Transverse colon (tissue), 4 donors: ENCODE data around the gene WDR64. TPM values are rescaled to one million over a fixed set of nuclear protein-coding genes. Genes with fewer than 3 reads are reported as not detected.

ENCODE experiments used
- DNase-seq: peaks from one replicate; pipeline ENCODE4 v3.0.0-alpha.2; 2019
- H3K27ac ChIP-seq, 4 donors: fragments of 200-600 bp; sonication (generic); 2 replicates each; pipeline ENCODE4 v1.5.1; 2016 to 2018; ENCODE audit warnings: inconsistent platforms in 4 of 4
- H3K27me3 ChIP-seq: fragments of 200-600 bp; sonication (generic); 2 replicates; pipeline ENCODE4 v1.5.1; 2017; ENCODE audit warnings: inconsistent platforms
- H3K36me3 ChIP-seq, 4 donors: fragments of 200-600 bp; sonication (generic); 2 replicates each; pipeline ENCODE4 v1.5.1; 2017 to 2019; ENCODE audit warnings: inconsistent platforms in 4 of 4
- H3K4me1 ChIP-seq, 4 donors: fragments of 200-600 bp; sonication (generic); 2 replicates each; pipeline ENCODE4 v1.5.1; 2017 to 2020; ENCODE audit warnings: inconsistent platforms in 4 of 4
- H3K4me3 ChIP-seq, 4 donors: fragments of 200-600 bp; sonication (generic); 1 replicate in 1 of 4; 2 replicates in 3 of 4; pipeline versions ENCODE4 v1.5.1 to v1.6.1; 2017 to 2019; ENCODE audit warnings: inconsistent platforms in 4 of 4
- H3K9me3 ChIP-seq, 2 donors: fragments of 200-600 bp; sonication (generic); 2 replicates each; pipeline ENCODE4 v1.5.1; 2017 to 2019; ENCODE audit warnings: inconsistent platforms in 2 of 2
- EP300 ChIP-seq: sonication (generic); formaldehyde crosslinking; IDR thresholded peaks from one replicate; pipeline ENCODE4 v1.6.1; 2017; ENCODE audit warnings: antibody characterized with exemption, low read depth
- POLR2A ChIP-seq: fragments of 450-650 bp; IDR thresholded peaks from one replicate; pipeline ENCODE4 v1.6.1; 2016; ENCODE audit warnings: antibody characterized with exemption, mild to moderate bottlenecking, moderate library complexity
- POLR2AphosphoS5 ChIP-seq, 3 donors: sonication (generic); formaldehyde crosslinking; IDR thresholded peaks; one replicate each; pipeline ENCODE4 v1.6.1; 2016; ENCODE audit warnings: antibody characterized with exemption in 3 of 3
- WGBS, 2 donors: methylation state at CpG; one replicate each; pipeline ENCODE4 v1.1.5; 2018; ENCODE audit warnings: low coverage in 1 of 2; 5-methylcytosine and 5-hydroxymethylcytosine counted together
- in situ Hi-C, 4 donors: fragments of 200-750 bp; cut with MboI; loops; one replicate each; pipeline versions ENCODE4 v1.15.0 to v1.15.1; 2017; ENCODE audit warnings: low sequenced_read_pairs in 3 of 4, low pct_ligation_motif_present in 1 of 4, low pct_unique_long_range_greater_than_20kb in 1 of 4
- intact Hi-C: fragments of 100-400 bp; cut with DNase I; formaldehyde crosslinking; loops from one replicate; pipeline ENCODE4 v1.15.1; 2023; ENCODE audit warnings: low total_unique reads
- total RNA-seq, 4 donors: library from RNA; depleted of rRNA; stranded (reverse); fragments of >200 nt; gene quantifications; one replicate each; pipeline ENCODE4 v1.1.0, GENCODE V29; 2016
- TF ChIP-seq, protein P1 (sequence below), 5 experiments: fragments of 200-600 bp in 3 of 5; fragments of 450-650 bp in 2 of 5; sonication (generic) in 3 of 5; IDR thresholded peaks; 1 replicate in 2 of 5; 2 replicates in 3 of 5; pipeline ENCODE4 v1.5.1; 2016 to 2017; ENCODE audit warnings: antibody characterized with exemption in 5 of 5, inconsistent platforms in 3 of 5, mild to moderate bottlenecking in 2 of 5, moderate library complexity in 1 of 5

WDR64 gene
- total RNA-seq, 4 donors from 2014 or later: not detected

DNA sequence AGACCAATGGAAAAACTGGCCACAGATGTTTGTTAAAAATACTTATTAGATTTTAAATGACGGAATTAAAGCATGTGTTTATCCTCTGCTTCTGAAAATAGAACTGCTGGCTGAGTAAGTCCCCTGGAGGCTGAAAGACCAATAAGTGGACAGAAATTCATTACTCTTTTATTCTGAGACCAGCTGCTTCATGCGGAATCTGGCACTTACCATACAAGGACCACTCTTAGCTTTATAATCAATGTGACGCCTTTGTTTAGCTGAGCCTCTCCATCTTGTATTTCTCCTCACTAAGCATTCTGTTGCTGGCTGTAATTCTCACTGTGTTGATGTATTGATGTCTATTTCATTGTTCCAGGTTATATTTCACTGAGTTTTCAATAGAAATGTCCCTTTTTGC is 189.6 kb downstream of the WDR64 start:
- WGBS, 2 donors: 64 to 68% methylated on average over 3 of the region's 3 CpGs
- H3K9me3 ChIP-seq: no peaks in the 10 kb centered on the region
- in situ Hi-C loops: loop anchor here in 3 of 4 donors (25.0 kb wide), 3 partner anchors 229 to 329 kb away; partner anchors contain the start of genes FH (in 1 of the 3) and KMO (in 1 of the 3)
- H3K4me3 ChIP-seq: no peak overlapping the region
- H3K36me3 ChIP-seq: no peaks in the 10 kb centered on the region
- DNase-seq: no peak
- no peaks in the 10 kb centered on the region for H3K4me1 ChIP-seq
- intact Hi-C loops: no loop called here
- no peak overlapping the region for H3K27ac ChIP-seq
- TF ChIP-seq EP300: no peak
- TF ChIP-seq POLR2AphosphoS5 (IDR thresholded peaks at IDR 0.05): no peak
- no peak for TF ChIP-seq POLR2A
- TF ChIP-seq, protein P1, sequence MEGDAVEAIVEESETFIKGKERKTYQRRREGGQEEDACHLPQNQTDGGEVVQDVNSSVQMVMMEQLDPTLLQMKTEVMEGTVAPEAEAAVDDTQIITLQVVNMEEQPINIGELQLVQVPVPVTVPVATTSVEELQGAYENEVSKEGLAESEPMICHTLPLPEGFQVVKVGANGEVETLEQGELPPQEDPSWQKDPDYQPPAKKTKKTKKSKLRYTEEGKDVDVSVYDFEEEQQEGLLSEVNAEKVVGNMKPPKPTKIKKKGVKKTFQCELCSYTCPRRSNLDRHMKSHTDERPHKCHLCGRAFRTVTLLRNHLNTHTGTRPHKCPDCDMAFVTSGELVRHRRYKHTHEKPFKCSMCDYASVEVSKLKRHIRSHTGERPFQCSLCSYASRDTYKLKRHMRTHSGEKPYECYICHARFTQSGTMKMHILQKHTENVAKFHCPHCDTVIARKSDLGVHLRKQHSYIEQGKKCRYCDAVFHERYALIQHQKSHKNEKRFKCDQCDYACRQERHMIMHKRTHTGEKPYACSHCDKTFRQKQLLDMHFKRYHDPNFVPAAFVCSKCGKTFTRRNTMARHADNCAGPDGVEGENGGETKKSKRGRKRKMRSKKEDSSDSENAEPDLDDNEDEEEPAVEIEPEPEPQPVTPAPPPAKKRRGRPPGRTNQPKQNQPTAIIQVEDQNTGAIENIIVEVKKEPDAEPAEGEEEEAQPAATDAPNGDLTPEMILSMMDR (IDR thresholded peaks at IDR 0.05): no peak
- H3K27me3 ChIP-seq: peaks cover 2% of the 10 kb centered on the region

DNA sequence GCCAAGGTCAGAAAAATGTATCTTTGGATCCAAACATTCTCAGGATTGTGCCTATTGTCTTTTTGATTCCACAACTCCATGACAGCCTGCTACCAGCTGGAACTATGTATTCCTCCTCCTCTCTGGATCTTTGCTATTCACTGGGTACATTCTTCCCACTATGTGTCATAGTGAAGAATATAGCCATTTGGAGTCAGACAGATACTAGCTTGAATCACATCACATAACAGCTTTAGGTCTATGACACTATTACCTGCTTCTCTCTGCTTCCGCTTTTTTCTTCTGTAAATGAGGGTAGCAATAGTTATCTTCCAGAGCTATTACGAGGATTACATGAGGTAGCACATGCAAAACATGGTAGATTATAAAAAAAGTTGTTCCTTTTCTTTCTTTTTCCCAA is 190.5 kb downstream of the WDR64 start:
- Histone ChIP-seq H3K27me3 (no peaks in the 10 kb centered on the region), H3K4me1 (peaks cover 0 to 6% (median 5%) of the 10 kb centered on the region in 4 donors), H3K9me3 (no peaks in the 10 kb centered on the region), H3K36me3 (no peaks in the 10 kb centered on the region), H3K27ac (no peak overlapping the region), H3K4me3 (no peak overlapping the region)
- in situ Hi-C loops (loop anchor here in 3 of 4 donors (25.0 kb wide), 3 partner anchors 230 to 330 kb away; partner anchors contain the start of genes FH (in 1 of the 3) and KMO (in 1 of the 3)), intact Hi-C loops (no loop called here)
- 78 to 85% methylated on average over 2 of the region's 2 CpGs for WGBS, 2 donors
- DNase-seq: no peak
- TF ChIP-seq POLR2A (no peak), POLR2AphosphoS5 (IDR thresholded peaks at IDR 0.05) (no peak), EP300 (no peak)
- TF ChIP-seq, protein P1 (IDR thresholded peaks at IDR 0.05): no peak

DNA sequence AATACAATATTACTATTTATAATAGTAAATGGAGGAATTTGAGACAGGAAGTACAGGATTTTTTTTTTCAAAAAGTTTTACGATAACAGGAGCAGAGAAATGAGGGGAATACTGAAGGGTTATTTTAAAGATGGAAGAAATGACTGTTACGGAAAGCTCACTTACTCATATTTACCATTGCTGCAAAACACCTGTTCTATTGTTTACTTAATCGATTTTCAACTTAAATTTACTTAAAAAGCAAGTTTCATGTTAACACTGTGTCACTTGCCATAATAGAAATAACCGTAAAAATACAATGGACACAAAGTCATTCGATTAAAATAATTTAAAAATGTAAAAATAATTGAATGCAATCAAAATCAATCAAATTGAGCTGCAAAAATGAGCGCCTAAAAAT is 192.5 kb downstream of the WDR64 start:
- Histone ChIP-seq H3K27ac (no peak overlapping the region), H3K9me3 (no peaks in the 10 kb centered on the region), H3K36me3 (no peaks in the 10 kb centered on the region), H3K4me1 (peaks cover 6 to 16% (median 13%) of the 10 kb centered on the region in 4 donors), H3K27me3 (no peaks in the 10 kb centered on the region), H3K4me3 (no peak overlapping the region)
- TF ChIP-seq POLR2A: no peak
- TF ChIP-seq, protein P1 (IDR thresholded peaks at IDR 0.05): no peak
- intact Hi-C loops: no loop called here
- in situ Hi-C loops: loop anchor here in 3 of 4 donors (25.0 kb wide), 3 partner anchors 232 to 332 kb away; partner anchors contain the start of genes FH (in 1 of the 3) and KMO (in 1 of the 3)
- no peak for DNase-seq
- WGBS, 2 donors: 76 to 82% methylated on average over 6 of the region's 6 CpGs

DNA sequence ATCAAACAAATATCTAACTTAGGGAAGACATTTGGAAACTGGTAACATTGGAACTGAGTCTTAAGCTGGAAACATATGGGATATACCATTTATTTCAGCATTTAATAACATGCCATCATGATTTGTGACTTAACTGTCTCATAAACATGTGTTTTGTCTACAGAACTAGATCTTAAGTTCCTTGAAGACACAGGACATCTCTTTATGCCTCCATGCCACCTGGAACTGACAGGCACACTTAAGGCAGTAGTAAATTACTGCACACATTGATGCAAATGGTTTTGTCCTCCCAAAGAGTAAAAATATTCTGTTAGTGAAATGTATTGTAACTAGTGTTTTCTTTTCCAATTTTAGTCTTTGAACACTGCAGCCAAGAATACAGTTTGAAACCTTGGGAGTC is 194.3 kb downstream of the WDR64 start:
- H3K27ac ChIP-seq: no peak overlapping the region
- no peak overlapping the region for H3K4me3 ChIP-seq
- no peaks in the 10 kb centered on the region for H3K36me3 ChIP-seq
- DNase-seq: no peak
- in situ Hi-C loops: loop anchor here in 3 of 4 donors (25.0 kb wide), 3 partner anchors 234 to 334 kb away; partner anchors contain the start of genes FH (in 1 of the 3) and KMO (in 1 of the 3)
- H3K9me3 ChIP-seq: no peaks in the 10 kb centered on the region
- no peaks in the 10 kb centered on the region for H3K27me3 ChIP-seq
- TF ChIP-seq, protein P1 (IDR thresholded peaks at IDR 0.05): no peak
- TF ChIP-seq POLR2A (no peak), EP300 (no peak)
- intact Hi-C loops: no loop called here
- peaks cover 6 to 16% (median 13%) of the 10 kb centered on the region in 4 donors for H3K4me1 ChIP-seq
